GM18909 (cell line): ENCODE results near the gene JMJD1C.

Experiments
- ATAC-seq: cut with Tn5 transposase; IDR thresholded peaks from one replicate; pipeline ENCODE4 v1.9.1; 2021; ENCODE audit warnings: mild to moderate bottlenecking; ENCODE audit not compliant: unreplicated experiment, poor library complexity

Gene JMJD1C

GRCh38 chr10:63266391-63267316 is 199.1 kb downstream of the JMJD1C start:
- ATAC-seq: no peak

GRCh38 chr10:63265683-63266235 is 200.0 kb downstream of the JMJD1C start:
- ATAC-seq: no peak

GRCh38 chr10:63265222-63265617 is 200.6 kb downstream of the JMJD1C start:
- no peak for ATAC-seq

- ATAC-seq: no peak
Measured at GRCh38 chr10:63264617-63265221, 201.1 kb downstream of the JMJD1C start.

- no peak for ATAC-seq
Measured at GRCh38 chr10:63262430-63263073, 203.2 kb downstream of the JMJD1C start.

- ATAC-seq: peak; percentile 38
Measured at GRCh38 chr10:63261496-63261895, 204.3 kb downstream of the JMJD1C start.

GRCh38 chr10:63260860-63261251 is 204.9 kb downstream of the JMJD1C start:
- ATAC-seq: no peak

- no peak for ATAC-seq
Measured at GRCh38 chr10:63260103-63260859, 205.5 kb downstream of the JMJD1C start.

- no peak for ATAC-seq
Measured at GRCh38 chr10:63258920-63259678, 206.7 kb downstream of the JMJD1C start.

GRCh38 chr10:63257778-63258177 is 208.0 kb downstream of the JMJD1C start:
- no peak for ATAC-seq

- ATAC-seq: no peak
Measured at GRCh38 chr10:63256009-63256773, 209.6 kb downstream of the JMJD1C start.

GRCh38 chr10:63255316-63255715 is 210.5 kb downstream of the JMJD1C start:
- no peak for ATAC-seq

- no peak for ATAC-seq
Measured at GRCh38 chr10:63253040-63253439, 212.7 kb downstream of the JMJD1C start.

GRCh38 chr10:63252095-63252762 is 213.5 kb downstream of the JMJD1C start:
- no peak for ATAC-seq

GRCh38 chr10:63250032-63250431 is 215.7 kb downstream of the JMJD1C start:
- no peak for ATAC-seq

GRCh38 chr10:63247771-63248170 is 218.0 kb downstream of the JMJD1C start:
- no peak for ATAC-seq

GRCh38 chr10:63246356-63246755 is 219.4 kb downstream of the JMJD1C start:
- no peak for ATAC-seq

GRCh38 chr10:63241841-63242281 is 223.9 kb downstream of the JMJD1C start:
- ATAC-seq: peak; percentile 37
